Stimulated activated CD4-positive, alpha-beta T cell treated with anti-CD3 and anti-CD28 coated beads, Interleukin-12 subunit alpha, Interleukin-12 subunit beta, amount 100 ng/mL, for 24 hours (primary cell): ENCODE measurements around the gene EMD.
"Not testable (repeated sequence)": the region's sequence is repeated elsewhere in the genome, so short reads cannot be mapped to it uniquely, and the experiment has no call there.

ENCODE experiments used
- DNase-seq, 2 experiments: peaks; one replicate each; pipeline ENCODE4 v3.0.0-alpha.2; 2020; ENCODE audit warnings: low read depth in 2 of 2

EMD gene

DNA sequence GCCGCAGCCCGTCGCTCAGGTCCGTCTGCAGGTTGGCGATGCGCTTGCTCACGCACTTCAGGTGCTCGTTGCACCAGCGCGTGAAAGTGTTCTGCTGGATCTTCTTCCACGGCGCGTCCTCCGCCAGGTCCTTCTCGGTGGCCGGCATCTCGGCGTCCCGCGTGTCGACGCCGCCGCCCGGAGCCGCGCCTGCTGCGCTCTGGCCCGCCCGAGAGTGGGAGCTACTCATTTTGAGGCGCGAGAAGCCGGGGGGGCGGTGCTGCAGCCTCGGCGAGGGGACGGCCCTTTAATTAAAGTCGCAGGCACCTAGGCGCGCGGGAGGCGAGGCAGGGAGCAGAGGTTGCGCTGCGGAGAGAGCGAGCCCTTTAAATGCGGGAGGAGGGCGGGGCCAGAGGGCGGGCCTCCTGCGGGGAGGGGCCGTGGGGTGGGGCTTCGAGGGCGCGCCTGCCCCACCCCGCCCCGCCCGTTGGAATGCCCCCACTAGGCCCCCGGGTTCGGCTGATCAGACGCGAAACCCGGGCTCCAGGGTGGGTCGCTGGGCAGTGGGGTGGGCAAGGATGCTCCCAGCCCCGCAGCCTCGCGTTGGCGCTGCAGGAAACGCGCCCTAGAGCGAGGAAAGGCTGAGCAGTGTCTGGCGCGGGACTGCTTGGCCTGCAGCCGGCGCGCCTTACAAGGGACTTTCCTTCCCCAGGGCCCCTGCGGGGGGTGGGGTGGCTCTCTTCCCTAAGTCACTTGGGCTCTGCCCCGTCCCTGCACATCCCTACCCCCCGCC, 7.9 kb upstream of the EMD start:
- peak; percentile 82 to 85 for DNase-seq

DNA sequence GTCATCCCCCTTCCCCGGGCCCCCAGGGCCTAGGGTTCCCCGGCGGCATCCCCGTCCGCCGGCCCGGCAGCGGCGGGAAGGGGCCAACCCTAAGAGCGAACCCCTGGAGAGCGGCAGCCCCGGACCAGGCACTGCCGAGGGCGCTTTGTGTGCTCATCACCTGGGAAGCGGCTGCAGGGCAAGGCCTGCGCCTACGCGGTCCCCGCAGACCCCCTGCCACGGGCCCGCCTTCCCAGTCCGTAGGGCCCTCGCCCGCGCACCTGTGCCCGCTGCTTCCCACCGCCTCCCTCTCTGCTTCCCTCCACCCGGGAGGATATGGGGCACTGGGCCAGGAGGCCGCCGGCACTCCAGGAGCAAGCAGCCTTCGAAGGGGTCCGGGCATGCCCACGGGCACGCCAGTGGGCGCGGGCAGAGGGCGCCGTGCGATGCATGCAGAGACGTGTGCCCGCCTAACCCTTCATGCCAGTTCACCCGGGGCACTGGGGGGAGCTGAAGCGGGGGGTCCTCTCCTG, 7.2 kb upstream of the EMD start:
- DNase-seq = no peak

DNA sequence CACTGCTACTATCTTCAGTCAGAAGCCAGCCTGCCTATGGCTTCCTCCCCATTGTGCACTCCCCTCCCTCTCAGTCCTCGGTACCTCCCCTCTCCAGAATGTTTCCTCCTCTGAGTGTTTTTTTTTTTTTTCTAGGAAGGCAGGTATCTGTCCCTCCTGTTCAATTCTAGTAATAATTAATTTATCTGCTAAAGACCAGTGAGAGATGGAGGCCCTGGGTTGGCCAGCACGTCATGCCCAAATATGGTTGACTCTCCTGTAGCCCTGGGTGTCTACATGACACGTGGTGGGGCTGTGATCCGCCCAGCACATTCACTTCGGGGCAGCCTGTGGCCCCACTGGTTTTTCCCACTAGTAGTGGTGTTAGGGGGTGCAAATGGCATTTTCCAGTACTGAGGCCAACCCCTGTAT, 6.5 kb upstream of the EMD start:
- DNase-seq = peak in 1 of 2 experiments; percentile 30

DNA sequence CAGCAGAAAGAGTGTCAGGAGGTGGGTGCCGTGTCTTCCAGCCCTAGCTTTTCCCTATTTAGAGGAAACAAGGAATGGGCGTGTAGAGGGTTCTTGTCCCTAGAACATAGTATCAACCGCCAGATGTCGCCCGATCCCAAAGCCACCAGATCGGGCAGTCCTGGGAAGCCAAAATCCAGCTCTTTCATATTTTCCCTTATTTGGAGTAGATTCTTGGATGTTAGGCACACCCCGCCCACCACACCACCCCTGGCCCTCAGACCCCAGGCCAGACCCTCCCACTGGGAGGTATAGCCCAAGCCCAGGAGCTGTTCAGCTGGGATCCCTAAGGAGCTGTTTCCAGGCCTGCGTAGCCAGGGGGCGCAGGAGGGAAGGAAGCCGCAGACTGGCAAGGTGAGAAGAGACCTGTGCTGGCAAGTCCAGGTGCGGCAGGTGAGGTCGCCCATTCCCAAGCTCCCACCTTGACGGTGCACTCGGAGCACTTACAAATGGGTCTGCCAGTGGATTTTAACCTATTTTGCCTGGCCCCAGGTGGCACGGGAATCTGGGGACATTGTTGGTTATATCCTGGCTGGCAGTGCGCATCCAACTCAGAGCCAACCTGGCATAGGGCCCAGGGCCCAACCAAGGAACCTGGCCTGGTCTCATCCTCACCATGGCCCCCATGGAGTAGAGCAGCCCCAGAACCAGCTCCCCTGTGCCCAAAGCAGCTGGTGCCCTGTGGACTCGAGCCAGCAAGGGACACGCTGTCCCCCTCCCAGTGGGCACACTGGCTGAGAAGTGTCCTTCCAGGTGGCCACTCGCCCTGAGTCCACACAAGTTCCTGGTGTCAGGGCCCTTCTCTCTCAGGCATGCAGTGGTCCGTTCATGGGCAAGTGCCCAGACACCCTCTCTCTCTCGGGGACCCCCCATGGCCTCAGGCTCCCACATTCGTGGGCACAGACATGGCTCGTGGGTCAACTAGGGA, 5.5 kb upstream of the EMD start:
- DNase-seq = no peak

DNA sequence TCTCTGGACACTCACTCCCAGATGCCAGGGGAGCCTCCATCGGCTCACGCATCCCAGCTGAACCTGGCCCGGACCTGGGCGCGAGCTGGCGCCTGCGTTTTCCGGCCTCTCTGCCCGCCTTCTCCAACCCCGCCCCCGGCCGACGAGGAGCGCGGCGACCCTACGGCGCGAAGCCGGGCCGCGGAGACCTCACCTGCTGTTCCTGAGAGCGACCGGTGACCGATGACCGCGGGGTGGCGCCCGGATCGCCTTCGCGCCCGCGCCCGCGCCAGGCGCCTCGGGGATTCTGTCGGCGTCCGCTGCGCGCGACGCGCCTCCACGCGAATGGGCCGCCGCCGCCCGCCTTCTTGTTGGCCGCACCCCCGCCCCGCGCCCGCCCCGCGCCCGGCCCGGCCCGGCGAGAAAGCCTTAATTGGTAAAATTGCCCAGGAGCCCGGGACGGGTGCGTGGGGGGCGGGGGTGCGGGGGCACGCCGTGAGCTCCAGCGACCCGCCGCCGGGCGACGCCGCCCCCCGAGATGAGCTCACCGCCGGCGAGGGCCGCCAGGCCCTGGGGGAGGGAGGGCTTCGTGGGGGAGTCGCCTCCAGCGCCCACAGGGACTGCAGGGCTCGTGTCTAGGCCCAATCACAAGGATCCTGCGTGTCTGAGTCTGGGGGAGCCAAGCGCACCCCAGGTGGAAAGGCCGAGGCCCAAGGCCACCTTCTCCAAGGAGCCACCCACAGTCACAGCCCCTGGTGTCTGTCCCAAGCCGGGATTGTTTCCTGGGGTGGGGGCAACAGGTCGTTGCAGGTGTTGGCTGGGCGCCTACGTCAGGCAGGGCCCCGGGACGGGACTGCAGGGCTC, 4.6 kb upstream of the EMD start, which contains the start of gene FLNA:
FLNA (minus strand) TSS at position 322 of the 843 bp plus-strand sequence. CDS start 3,389 bp downstream, outside the sequence.
- DNase-seq = no peak

DNA sequence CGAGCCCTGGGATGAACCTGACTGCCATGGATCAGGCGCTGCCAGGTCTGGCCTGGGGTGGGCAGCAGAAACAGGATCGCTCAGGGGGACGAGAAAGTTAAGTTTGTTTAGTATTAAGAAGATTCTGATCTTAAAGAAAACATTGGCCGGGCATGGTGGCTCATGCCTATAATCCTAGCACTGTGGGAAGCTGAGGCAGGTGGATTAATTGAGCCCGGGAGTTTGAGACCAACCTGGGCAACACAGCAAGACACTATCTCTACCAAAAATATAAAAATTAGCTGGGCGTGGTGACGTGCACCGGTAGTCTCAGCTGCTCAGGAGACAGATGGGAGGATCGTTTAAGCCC, 4.0 kb upstream of the EMD start:
- no peak for DNase-seq

DNA sequence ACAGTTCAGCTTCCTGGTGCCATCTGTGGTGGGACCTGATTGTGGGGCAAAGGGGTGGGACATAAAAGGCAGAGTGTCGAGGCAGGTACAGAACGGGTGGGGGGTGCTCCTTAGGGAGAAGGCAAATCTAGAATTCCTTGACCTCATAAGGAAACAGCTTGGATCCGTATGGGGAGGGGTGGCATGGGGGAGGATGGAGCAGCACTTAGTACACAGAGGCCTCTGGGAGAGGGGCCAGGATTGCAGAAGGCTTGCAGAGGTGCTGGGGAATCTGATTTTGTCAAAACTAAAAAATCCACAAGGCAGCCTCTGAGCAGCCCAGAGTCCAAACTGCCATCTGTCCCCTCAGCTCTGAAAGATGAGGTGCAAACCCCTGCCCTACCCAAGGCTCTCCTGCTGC, 2.3 kb upstream of the EMD start:
- DNase-seq = no peak

DNA sequence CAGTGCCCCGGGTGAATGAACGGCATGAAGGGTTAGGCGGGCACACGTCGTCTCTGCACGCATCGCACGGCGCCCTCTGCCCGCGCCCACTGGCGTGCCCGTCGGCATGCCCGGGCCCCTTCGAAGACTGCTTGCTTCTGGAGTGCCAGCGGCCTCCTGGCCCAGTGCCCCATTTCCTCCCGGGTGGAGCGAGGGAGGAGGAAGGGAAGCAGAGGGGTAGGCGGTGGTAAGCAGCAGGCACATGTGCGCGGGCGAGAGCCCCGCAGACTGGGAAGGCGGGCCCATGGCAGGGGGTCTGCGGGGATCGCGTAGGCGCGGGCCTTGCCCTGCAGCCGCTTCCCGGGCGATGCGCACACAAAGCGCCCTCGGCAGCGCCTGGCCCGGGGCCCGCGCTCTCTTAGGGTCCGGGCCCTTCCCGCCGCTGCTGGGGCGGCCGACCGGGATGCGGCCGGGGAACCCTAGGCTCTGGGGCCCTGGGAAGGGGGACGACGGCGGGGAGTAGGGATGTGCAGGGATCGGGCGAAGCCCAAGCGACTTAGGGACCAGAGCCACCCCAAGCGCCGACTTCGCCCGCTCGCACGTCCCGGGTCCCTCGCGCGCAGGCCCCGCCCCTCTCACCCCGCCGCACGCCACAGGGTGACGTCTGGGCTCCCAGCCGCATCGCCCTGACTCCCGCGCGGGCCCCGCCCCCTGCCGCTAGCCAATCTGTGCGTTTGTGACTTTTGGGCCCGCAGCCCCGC, 866 bp upstream of the EMD start:
- no peak for DNase-seq

DNA sequence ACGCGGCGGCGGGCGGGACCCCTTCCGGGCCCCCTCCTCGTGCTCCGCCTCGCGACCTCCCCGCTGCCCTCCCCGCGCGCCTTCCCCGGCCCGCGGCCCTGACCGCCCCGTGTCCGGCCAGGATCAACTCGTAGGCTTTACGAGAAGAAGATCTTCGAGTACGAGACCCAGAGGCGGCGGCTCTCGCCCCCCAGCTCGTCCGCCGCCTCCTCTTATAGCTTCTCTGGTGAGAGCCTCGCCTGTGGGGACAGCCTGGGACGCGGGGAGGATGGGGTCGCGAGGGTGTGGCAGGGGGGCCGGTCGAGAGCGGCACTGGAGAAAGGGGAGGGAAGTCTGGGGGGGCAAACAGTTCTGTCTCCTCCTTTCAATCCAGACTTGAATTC, 465 bp downstream of the EMD start:
- no peak for DNase-seq

DNA sequence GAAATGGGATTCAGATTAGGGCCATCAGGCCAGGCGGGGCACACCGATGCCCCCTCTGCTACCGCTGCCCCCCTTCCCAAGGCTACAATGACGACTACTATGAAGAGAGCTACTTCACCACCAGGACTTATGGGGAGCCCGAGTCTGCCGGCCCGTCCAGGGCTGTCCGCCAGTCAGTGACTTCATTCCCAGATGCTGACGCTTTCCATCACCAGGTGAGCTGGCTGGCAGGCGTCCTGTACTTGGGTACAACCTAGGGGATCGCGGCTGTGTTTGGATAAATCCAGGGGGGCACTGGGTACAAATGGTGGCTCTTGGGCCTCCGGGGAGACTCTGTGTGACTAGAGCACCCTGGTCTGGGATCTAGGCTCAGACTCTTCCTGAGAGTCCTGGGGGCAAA, 1.1 kb downstream of the EMD start:
- no peak for DNase-seq

DNA sequence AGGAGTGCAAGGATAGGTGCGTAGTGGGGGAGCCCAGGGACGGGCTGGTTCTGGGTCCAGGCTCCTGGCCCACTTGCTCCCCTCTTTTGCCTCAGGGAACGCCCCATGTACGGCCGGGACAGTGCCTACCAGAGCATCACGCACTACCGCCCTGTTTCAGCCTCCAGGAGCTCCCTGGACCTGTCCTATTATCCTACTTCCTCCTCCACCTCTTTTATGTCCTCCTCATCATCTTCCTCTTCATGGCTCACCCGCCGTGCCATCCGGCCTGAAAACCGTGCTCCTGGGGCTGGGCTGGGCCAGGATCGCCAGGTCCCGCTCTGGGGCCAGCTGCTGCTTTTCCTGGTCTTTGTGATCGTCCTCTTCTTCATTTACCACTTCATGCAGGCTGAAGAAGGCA, 1.7 kb downstream of the EMD start:
- DNase-seq = no peak

DNA sequence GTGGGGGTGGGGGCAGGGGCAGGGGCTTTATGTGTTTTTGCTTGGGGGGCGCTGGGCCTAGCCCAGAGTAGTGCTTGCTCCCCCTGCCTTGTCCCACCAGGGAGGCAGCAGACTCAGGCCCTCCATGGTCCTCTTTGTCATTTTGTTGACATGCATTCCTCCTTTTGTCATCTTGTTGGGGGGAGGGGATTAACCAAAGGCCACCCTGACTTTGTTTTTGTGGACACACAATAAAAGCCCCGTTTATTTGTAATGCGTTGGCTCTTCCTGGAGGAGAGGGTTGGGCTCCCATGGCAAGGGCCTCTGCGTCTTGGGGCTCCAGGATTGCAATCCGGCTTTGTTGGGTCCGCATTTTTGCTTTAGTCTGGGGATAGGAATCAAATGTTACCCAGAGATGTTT, 2.2 kb downstream of the EMD start:
- DNase-seq = no peak

DNA sequence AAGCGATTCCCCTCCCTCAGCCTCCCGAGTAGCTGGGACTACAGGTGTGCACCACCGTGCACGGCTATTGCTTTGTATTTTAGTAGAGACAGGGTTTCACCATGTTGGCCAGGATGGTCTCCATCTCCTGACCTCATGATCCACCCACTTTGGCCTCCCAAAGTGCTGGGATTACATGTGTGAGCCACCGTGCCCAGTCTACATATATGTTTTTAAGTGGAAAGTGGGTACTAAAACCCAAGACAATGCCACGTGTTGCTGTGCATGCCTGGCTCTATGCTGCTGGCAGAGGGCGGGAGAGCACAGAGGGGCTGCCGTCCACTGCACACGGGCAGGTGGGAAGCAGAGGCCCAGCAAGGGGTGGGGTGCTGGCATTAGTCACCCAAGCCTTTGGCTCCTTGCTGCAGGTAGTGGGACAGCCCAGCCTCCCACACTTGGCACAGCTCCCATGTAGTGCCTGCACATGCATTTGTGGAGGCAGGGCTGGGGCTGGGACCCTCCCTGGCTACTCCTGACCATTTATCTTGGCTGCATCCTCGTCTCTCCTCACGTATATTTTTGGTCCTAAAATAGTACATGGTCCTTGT, 3.5 kb downstream of the EMD start:
- DNase-seq = no peak

DNA sequence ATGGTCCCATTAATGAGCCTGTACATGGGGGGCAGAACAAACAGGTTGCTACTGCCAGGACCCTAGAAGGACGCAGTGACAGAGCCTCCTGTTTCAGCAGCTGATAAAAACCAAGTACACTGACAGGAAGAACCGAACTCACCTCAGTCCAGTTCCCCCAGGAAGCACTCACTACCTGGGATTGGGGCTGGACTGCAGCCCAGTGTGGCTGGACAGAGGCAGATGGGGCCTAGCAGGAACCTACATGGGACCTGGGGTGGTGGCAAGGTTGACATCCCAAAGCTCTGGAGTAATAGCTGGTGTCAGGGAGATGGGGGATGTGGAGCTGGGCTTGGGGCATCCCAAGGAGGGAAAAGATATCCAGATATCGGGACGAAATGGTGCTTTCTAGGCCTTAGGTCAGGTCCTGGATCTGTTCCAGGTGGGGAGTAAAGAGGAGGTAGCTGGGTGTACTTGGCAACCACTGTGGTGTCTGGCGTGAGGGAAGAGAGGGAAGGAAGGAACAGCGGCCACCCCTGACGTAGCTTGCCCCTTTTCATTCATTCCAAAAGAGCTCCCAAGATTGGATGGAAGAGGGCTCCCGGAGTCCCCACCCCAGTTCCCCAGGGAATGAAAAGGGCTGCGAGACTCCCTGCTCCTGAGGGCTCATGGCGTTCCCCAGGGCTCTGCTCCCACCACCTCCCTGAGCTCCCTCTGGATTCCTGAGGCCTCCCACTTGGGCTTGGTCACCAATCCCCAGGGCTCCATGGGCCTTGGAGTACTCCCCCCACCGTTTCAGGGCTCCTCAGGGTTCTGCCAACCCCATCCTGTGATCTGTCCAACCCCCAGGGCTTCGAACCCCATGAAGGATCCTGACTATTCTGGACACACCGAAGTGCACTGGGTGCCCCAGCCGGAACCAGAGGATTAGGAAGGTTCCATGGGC, 4.5 kb downstream of the EMD start:
- DNase-seq = no peak

DNA sequence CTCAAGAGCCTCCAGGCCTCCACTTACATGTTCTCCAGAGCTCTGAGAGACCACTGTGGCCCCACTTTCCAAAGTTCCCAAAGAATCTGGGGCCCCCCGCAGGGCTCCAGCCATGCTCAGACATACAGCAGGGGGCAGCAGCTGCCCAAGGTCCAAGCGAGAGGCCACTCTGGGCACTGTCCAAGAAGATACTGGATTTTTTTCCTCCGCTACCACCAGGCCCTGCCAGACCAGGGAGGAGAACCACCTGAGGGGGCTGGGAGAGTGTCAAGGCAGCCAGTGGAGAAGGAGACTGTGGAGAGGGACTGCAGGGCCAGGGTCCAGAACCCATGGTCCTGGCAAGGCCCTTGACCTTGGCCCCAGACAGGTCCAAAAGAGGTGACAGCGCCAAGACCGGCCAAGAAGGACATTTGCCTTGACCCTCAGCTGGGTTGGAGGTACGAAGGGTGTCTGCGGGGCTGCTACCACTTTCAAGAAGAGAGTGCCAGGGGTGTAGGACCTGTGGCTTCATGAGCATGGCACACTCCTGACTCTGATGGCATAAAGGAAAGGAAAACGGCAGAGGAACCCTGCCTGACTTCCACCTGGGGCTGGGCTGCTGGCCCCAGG, 5.3 kb downstream of the EMD start:
- no peak for DNase-seq

DNA sequence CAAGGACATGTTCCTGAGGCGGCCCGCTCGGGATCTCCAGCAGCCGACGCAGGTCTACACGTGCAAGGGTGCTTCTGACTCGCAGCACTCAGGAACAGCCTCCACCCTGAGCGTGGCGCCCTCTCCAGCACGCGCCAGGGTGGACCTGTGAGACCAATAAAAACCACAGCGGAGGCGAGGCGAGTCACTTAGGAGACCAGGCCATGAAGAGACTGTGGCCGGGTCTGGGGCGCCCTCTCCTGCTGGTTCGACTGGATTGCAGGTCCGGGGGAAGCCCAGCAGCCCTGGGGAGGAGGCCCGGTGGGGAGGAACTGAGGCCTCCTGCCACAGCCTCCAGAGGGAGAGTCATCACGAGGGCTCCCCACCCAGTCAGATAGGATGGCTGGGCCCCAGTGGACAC, 9.0 kb downstream of the EMD start:
- DNase-seq = not testable (repeated sequence)

DNA sequence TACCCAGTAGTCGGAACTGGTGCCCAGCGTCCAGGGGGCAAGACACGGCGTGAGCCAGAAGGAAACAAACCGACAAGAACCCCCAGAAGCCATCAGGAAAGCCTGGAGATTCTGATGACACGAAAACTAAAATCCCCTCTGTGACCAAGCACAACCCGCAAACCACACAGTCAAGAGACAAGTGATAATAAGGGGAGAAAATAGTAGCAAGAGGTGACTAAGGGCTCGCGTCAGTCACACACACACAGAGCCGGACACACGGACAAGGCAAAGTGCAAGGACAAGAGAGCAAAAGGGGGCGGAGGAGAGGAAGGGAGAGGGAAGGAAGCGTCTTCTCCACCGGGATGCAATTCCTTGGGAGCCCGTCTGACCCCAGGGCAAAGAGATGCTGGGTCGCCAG, 9.6 kb downstream of the EMD start:
- not testable (repeated sequence) for DNase-seq

DNA sequence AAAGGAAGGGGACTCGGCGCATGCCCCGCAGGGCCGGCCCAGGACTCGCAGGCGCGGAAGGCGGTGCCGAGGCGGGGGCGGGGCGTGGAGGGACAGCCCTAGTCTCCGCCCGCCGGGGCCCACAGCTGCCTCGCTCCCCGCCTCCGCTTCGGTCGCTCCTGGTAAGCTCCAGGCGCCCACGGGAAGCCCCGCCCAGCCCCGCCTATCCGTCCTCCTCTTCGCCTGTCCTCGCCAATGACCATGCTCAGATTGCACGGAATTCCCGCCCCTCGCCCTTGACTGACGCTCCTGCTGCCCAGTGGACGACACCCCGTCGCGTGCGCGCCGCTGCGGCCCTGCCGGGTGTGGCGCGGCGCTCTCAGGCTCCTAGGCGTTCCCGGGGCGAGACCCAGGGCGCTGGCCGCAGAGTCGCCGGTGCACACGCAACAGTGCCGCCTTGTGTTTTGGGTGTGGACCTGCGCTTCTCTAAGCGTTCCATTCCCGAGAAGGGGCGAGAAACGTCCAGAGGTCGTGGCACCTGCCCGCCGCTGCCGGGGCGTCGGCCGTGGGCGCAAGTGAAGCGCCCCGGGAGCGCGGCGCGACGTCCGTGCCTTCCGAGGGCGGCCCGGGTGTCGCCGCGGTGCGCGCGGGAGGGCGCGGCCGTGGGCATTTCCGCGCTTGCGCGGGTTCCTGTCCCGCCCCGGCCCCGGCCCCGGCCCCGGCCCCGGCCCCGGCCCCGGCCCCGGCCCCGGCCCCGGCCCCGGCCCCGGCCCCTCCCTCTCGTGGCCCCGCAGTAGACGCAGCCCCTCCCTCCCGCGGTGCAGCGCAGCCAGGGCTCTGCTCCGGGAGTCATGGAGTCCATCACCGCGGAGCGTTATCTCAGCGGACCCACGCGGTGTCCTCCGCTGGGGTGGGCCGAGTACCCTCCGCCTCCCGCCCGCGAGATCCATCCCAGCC, 11.0 kb downstream of the EMD start:
- DNase-seq = not testable (repeated sequence)
